IPS DF 19.7 (cell line): ENCODE results near the gene KLRD1.
"Not testable (repeated sequence)": the region's sequence is repeated elsewhere in the genome, so short reads cannot be mapped to it uniquely, and the experiment has no call there.

Experiments used
- DNase-seq: peaks from one replicate; pipeline ENCODE4 v3.0.0-alpha.2; 2013; ENCODE audit warnings: low read depth, low spot score

Gene KLRD1

GRCh38 chr12:10338470-10338869 lies 30.8 kb downstream of the KLRD1 start:
- not testable (repeated sequence) for DNase-seq

GRCh38 chr12:10339053-10339840 lies 31.6 kb downstream of the KLRD1 start:
- DNase-seq, result no peak

GRCh38 chr12:10340946-10341345 lies 33.3 kb downstream of the KLRD1 start:
- DNase-seq, result not testable (repeated sequence)

- DNase-seq, result no peak
Observed at GRCh38 chr12:10341892-10342509, 34.3 kb downstream of the KLRD1 start.

GRCh38 chr12:10351457-10351856 lies 43.8 kb downstream of the KLRD1 start:
- DNase-seq, result not testable (repeated sequence)

GRCh38 chr12:10354071-10354470 lies 46.4 kb downstream of the KLRD1 start:
- no peak for DNase-seq

- no peak for DNase-seq
Observed at GRCh38 chr12:10354502-10354901, 46.8 kb downstream of the KLRD1 start.

- no peak for DNase-seq
Observed at GRCh38 chr12:10358131-10358530, 50.5 kb downstream of the KLRD1 start.

- no peak for DNase-seq
Observed at GRCh38 chr12:10358969-10359368, 51.3 kb downstream of the KLRD1 start.

GRCh38 chr12:10361084-10361483 lies 53.4 kb downstream of the KLRD1 start:
- peak; percentile 91 for DNase-seq

- DNase-seq, result no peak
Observed at GRCh38 chr12:10361622-10362021, 54.0 kb downstream of the KLRD1 start.

- DNase-seq, result no peak
Observed at GRCh38 chr12:10362325-10362724, 54.7 kb downstream of the KLRD1 start.

- DNase-seq, result no peak
Observed at GRCh38 chr12:10362828-10363657, 55.4 kb downstream of the KLRD1 start.

- DNase-seq, result no peak
Observed at GRCh38 chr12:10363658-10363913, 55.9 kb downstream of the KLRD1 start.

- no peak for DNase-seq
Observed at GRCh38 chr12:10363914-10364814, 56.5 kb downstream of the KLRD1 start.

- DNase-seq, result peak; percentile 57
Observed at GRCh38 chr12:10364815-10365622, 57.3 kb downstream of the KLRD1 start.

- no peak for DNase-seq
Observed at GRCh38 chr12:10365696-10366405, 58.2 kb downstream of the KLRD1 start.

GRCh38 chr12:10366875-10367274 lies 59.2 kb downstream of the KLRD1 start:
- no peak for DNase-seq

- not testable (repeated sequence) for DNase-seq
Observed at GRCh38 chr12:10367714-10368113, 60.0 kb downstream of the KLRD1 start.
